HG03521 (cell line): ENCODE measurements around the gene CDK15.
"Not testable (repeated sequence)": the region's sequence is repeated elsewhere in the genome, so short reads cannot be mapped to it uniquely, and the experiment has no call there.

ENCODE experiments used
- ATAC-seq: cut with Tn5 transposase; IDR thresholded peaks from one replicate; pipeline ENCODE4 v1.9.1; 2021; ENCODE audit warnings: mild to moderate bottlenecking, moderate library complexity; ENCODE audit not compliant: unreplicated experiment

CDK15 gene

GRCh38 chr2:201788371-201788770 lies 18.0 kb upstream of the CDK15 start:
- no peak for ATAC-seq

- ATAC-seq: no peak
Measured at GRCh38 chr2:201789395-201789794, 16.9 kb upstream of the CDK15 start.

- no peak for ATAC-seq
Measured at GRCh38 chr2:201790291-201790690, 16.0 kb upstream of the CDK15 start.

- ATAC-seq: no peak
Measured at GRCh38 chr2:201790989-201791388, 15.3 kb upstream of the CDK15 start.

- ATAC-seq: no peak
Measured at GRCh38 chr2:201793631-201794030, 12.7 kb upstream of the CDK15 start.

GRCh38 chr2:201794294-201794693 lies 12.0 kb upstream of the CDK15 start:
- ATAC-seq: no peak

- ATAC-seq: no peak
Measured at GRCh38 chr2:201795607-201796477, 10.5 kb upstream of the CDK15 start.

GRCh38 chr2:201796478-201796865 lies 9.9 kb upstream of the CDK15 start:
- ATAC-seq: no peak

- no peak for ATAC-seq
Measured at GRCh38 chr2:201797175-201797840, 9.0 kb upstream of the CDK15 start.

GRCh38 chr2:201798252-201798913 lies 8.0 kb upstream of the CDK15 start:
- ATAC-seq: no peak

- not testable (repeated sequence) for ATAC-seq
Measured at GRCh38 chr2:201798914-201799285, 7.4 kb upstream of the CDK15 start.

- no peak for ATAC-seq
Measured at GRCh38 chr2:201807452-201807999, 1.2 kb downstream of the CDK15 start.

- no peak for ATAC-seq
Measured at GRCh38 chr2:201808027-201808426, 1.7 kb downstream of the CDK15 start.

- ATAC-seq: no peak
Measured at GRCh38 chr2:201809633-201810032, 3.3 kb downstream of the CDK15 start.

- ATAC-seq: not testable (repeated sequence)
Measured at GRCh38 chr2:201810604-201811003, 4.3 kb downstream of the CDK15 start.

- no peak for ATAC-seq
Measured at GRCh38 chr2:201813996-201814760, 7.8 kb downstream of the CDK15 start.

- ATAC-seq: no peak
Measured at GRCh38 chr2:201816657-201817575, 10.6 kb downstream of the CDK15 start.

- no peak for ATAC-seq
Measured at GRCh38 chr2:201820383-201821007, 14.2 kb downstream of the CDK15 start.

- ATAC-seq: no peak
Measured at GRCh38 chr2:201821080-201821479, 14.7 kb downstream of the CDK15 start.
